GM12874 (cell line): ENCODE measurements around the gene TFF3.

Experiments used
- CTCF ChIP-seq: IDR thresholded peaks from 2 replicates; pipeline ENCODE4 v1.5.1; 2011; ENCODE audit warnings: low read depth, mild to moderate bottlenecking, control low read depth, low read length, moderate library complexity; ENCODE audit not compliant: insufficient read depth

TFF3 gene

GRCh38 chr21:42301371-42302075 lies 13.7 kb downstream of the TFF3 start:
- no peak for TF ChIP-seq CTCF

GRCh38 chr21:42300956-42301355 lies 14.3 kb downstream of the TFF3 start:
- no peak for TF ChIP-seq CTCF

GRCh38 chr21:42300045-42300583 lies 15.1 kb downstream of the TFF3 start:
- TF ChIP-seq CTCF: no peak

- TF ChIP-seq CTCF: no peak
Measured at GRCh38 chr21:42299324-42300044, 15.7 kb downstream of the TFF3 start.

- TF ChIP-seq CTCF: no peak
Measured at GRCh38 chr21:42298657-42299056, 16.6 kb downstream of the TFF3 start.

GRCh38 chr21:42298237-42298636 lies 17.0 kb downstream of the TFF3 start:
- TF ChIP-seq CTCF: no peak

- no peak for TF ChIP-seq CTCF
Measured at GRCh38 chr21:42297377-42297776, 17.8 kb downstream of the TFF3 start.
